H1 (cell line): ENCODE results near the gene LDB1. TPM values are rescaled to one million over a fixed set of nuclear protein-coding genes. Genes with fewer than 3 reads are reported as not detected.

Experiments used
- CTCF ChIA-PET: fragments of 300-600 bp; sonication (Branson Sonifier 250); formaldehyde crosslinking; loops from one replicate; lab custom pipeline; 2021; ENCODE audit not compliant: partially characterized antibody; lab: Charles Lee
- POLR2A ChIA-PET: fragments of 300-600 bp; sonication (Branson Sonifier 250); formaldehyde crosslinking; loops from one replicate; lab custom pipeline; 2021; ENCODE audit warnings: inconsistent platforms; ENCODE audit not compliant: partially characterized antibody; lab: Charles Lee
- DNase-seq, 2 experiments: peaks; one replicate each; pipeline versions ENCODE4 v3.0.0 to v3.0.0-alpha.2; 2010 to 2022; ENCODE audit warnings: low spot score in 2 of 2, low read depth in 1 of 2, mixed read lengths in 1 of 2
- FAIRE-seq: peaks from 2 replicates; lab custom pipeline; 2011; peaks lifted over from hg19 to GRCh38; lab: Jason Lieb, UNC
- H2AFZ ChIP-seq: 2 replicates; pipeline ENCODE4 v1.8.1; 2012; ENCODE audit warnings: low read length, inconsistent platforms
- H2AK5ac ChIP-seq: 2 replicates; pipeline ENCODE4 v1.6.1; 2013; ENCODE audit warnings: low read depth, low read length
- H2BK120ac ChIP-seq: replicated peaks from 2 replicates; pipeline ENCODE3; 2013; ENCODE audit warnings: low read depth, low read length, inconsistent platforms
- H2BK12ac ChIP-seq: 2 replicates; pipeline ENCODE4 v1.6.1; 2013; ENCODE audit warnings: low read depth, low read length
- H2BK15ac ChIP-seq: 2 replicates; pipeline ENCODE4 v1.6.1; 2013; ENCODE audit warnings: low read length
- H2BK20ac ChIP-seq: 2 replicates; pipeline ENCODE4 v1.6.1; 2013; ENCODE audit warnings: low read length
- H2BK5ac ChIP-seq: 2 replicates; pipeline ENCODE4 v1.6.1; 2013; ENCODE audit warnings: low read depth, low read length
- H3K14ac ChIP-seq: 2 replicates; pipeline ENCODE4 v1.6.1; 2013; ENCODE audit warnings: inconsistent platforms; ENCODE audit not compliant: insufficient read length
- H3K18ac ChIP-seq: 2 replicates; pipeline ENCODE4 v1.6.1; 2013; ENCODE audit warnings: low read length; ENCODE audit errors: extremely low read depth
- H3K23ac ChIP-seq: 2 replicates; pipeline ENCODE4 v1.6.1; 2013; ENCODE audit warnings: inconsistent platforms; ENCODE audit not compliant: insufficient read length
- H3K23me2 ChIP-seq: 2 replicates; pipeline ENCODE4 v1.6.1; 2013; ENCODE audit warnings: low read depth, low read length
- H3K27ac ChIP-seq: 2 replicates; pipeline ENCODE4 v1.6.1; 2011; ENCODE audit warnings: low read depth, low read length, inconsistent platforms
- H3K27me3 ChIP-seq, 4 experiments: replicated peaks in 1 of 4; 1 replicate in 1 of 4; 2 replicates in 3 of 4; pipeline versions ENCODE4 v1.6.1 to v1.8.1; 2011 to 2013; ENCODE audit warnings: low read length in 3 of 4, mild to moderate bottlenecking in 3 of 4, inconsistent platforms in 2 of 4, mixed read lengths in 2 of 4, moderate library complexity in 1 of 4; ENCODE audit not compliant: control insufficient read depth in 3 of 4, insufficient read depth in 3 of 4; ENCODE audit errors: extremely low read depth in 1 of 4
- H3K36me3 ChIP-seq, 4 experiments: 2 replicates each; pipeline versions ENCODE4 v1.6.1 to v1.8.1; 2011 to 2013; ENCODE audit warnings: mild to moderate bottlenecking in 4 of 4, low read length in 3 of 4, moderate library complexity in 2 of 4, control low read depth in 1 of 4, inconsistent platforms in 1 of 4; ENCODE audit not compliant: insufficient read depth in 4 of 4, control insufficient read depth in 2 of 4
- H3K4ac ChIP-seq: replicated peaks from 2 replicates; pipeline ENCODE3; 2013; ENCODE audit warnings: low read length, low read depth, mixed read lengths, inconsistent platforms; ENCODE audit not compliant: insufficient read length
- H3K4me1 ChIP-seq, 4 experiments: replicated peaks in 1 of 4; 1 replicate in 1 of 4; 2 replicates in 3 of 4; pipeline versions ENCODE4 v1.6.1 to v1.8.1; 2011 to 2013; ENCODE audit warnings: low read length in 3 of 4, inconsistent platforms in 2 of 4, mixed read lengths in 1 of 4; ENCODE audit not compliant: insufficient read depth in 4 of 4, control insufficient read depth in 3 of 4
- H3K4me2 ChIP-seq, 2 experiments: 2 replicates each; pipeline versions ENCODE4 v1.6.1 to v1.8.1; 2011 to 2013; ENCODE audit warnings: low read depth in 2 of 2, low read length in 2 of 2, control low read depth in 1 of 2, inconsistent platforms in 1 of 2, mild to moderate bottlenecking in 1 of 2; ENCODE audit not compliant: insufficient read depth in 1 of 2
- H3K4me3 ChIP-seq, 4 experiments: fragments of 200-600, 300-600 bp in 1 of 4; sonication (generic), shearing (Covaris generic), sonication (Bioruptor Twin) in 1 of 4; 2 replicates each; pipeline versions ENCODE4 v1.5.1 to v1.8.1; 2011 to 2016; ENCODE audit warnings: low read length in 4 of 4, low read depth in 3 of 4, control low read depth in 2 of 4, inconsistent platforms in 2 of 4, mild to moderate bottlenecking in 2 of 4, mixed read lengths in 1 of 4, moderate library complexity in 1 of 4; ENCODE audit not compliant: insufficient read depth in 2 of 4; ENCODE audit errors: extremely low read depth in 1 of 4
- H3K56ac ChIP-seq: replicated peaks from 2 replicates; pipeline ENCODE3; 2013; ENCODE audit warnings: low read depth, mild to moderate bottlenecking, mixed read lengths, low read length, inconsistent platforms; ENCODE audit not compliant: insufficient read length
- H3K79me1 ChIP-seq: 2 replicates; pipeline ENCODE4 v1.6.1; 2013; ENCODE audit warnings: low read depth, low read length, control low read depth
- H3K79me2 ChIP-seq, 2 experiments: 2 replicates each; pipeline versions ENCODE4 v1.6.1 to v1.8.1; 2012 to 2013; ENCODE audit warnings: low read length in 2 of 2, mild to moderate bottlenecking in 2 of 2, inconsistent platforms in 1 of 2; ENCODE audit not compliant: insufficient read depth in 2 of 2, control insufficient read depth in 1 of 2
- H3K9ac ChIP-seq, 4 experiments: replicated peaks in 1 of 4; 1 replicate in 1 of 4; 2 replicates in 3 of 4; pipeline versions ENCODE4 v1.6.1 to v1.8.1; 2011 to 2013; ENCODE audit warnings: low read depth in 3 of 4, low read length in 3 of 4, control low read depth in 2 of 4, mild to moderate bottlenecking in 2 of 4, moderate library complexity in 2 of 4, inconsistent platforms in 1 of 4; ENCODE audit errors: extremely low read depth in 1 of 4
- H3K9me3 ChIP-seq, 2 experiments: 2 replicates each; pipeline versions ENCODE4 v1.6.1 to v1.8.1; 2012 to 2013; ENCODE audit warnings: mild to moderate bottlenecking in 2 of 2, moderate library complexity in 2 of 2, control low read depth in 1 of 2, inconsistent platforms in 1 of 2, low read depth in 1 of 2, low read length in 1 of 2, mixed read lengths in 1 of 2; ENCODE audit not compliant: insufficient read depth in 2 of 2
- H4K20me1 ChIP-seq, 2 experiments: replicated peaks in 1 of 2; 2 replicates each; pipeline versions ENCODE3 to v1.8.1; 2011 to 2013; ENCODE audit warnings: inconsistent platforms in 2 of 2, low read length in 2 of 2, mild to moderate bottlenecking in 1 of 2; ENCODE audit not compliant: insufficient read depth in 2 of 2, control insufficient read depth in 1 of 2
- H4K5ac ChIP-seq: 2 replicates; pipeline ENCODE4 v1.6.1; 2013; ENCODE audit warnings: low read length, low read depth, mixed read lengths, inconsistent platforms; ENCODE audit not compliant: insufficient read length
- H4K8ac ChIP-seq: 2 replicates; pipeline ENCODE4 v1.8.0; 2013; ENCODE audit warnings: mild to moderate bottlenecking, moderate library complexity, low read length, inconsistent platforms; ENCODE audit not compliant: insufficient read depth; ENCODE audit errors: extremely low read depth
- H4K91ac ChIP-seq: replicated peaks from 2 replicates; pipeline ENCODE3; 2013; ENCODE audit warnings: low read length, mixed read lengths, inconsistent platforms; ENCODE audit not compliant: insufficient read length
- BCL11A ChIP-seq, 2 experiments: IDR thresholded peaks; one replicate each; pipeline ENCODE4 v1.6.1; 2011; ENCODE audit warnings: low read depth in 2 of 2, low read length in 2 of 2, mild to moderate bottlenecking in 2 of 2
- CBX5 ChIP-seq: fragments of 300-800, 300-1000 bp; sonication (generic); IDR thresholded peaks from 2 replicates; pipeline ENCODE4 v1.7.1; 2016; ENCODE audit warnings: antibody characterized with exemption, low read length, low read depth
- CHD1 ChIP-seq: IDR thresholded peaks from 2 replicates; pipeline ENCODE4 v1.6.1; 2012; ENCODE audit warnings: low read depth, low read length, improper control_type of control experiment
- CHD2 ChIP-seq: IDR thresholded peaks from 2 replicates; pipeline ENCODE4 v1.6.1; 2012; ENCODE audit warnings: low read length, improper control_type of control experiment
- CREB1 ChIP-seq: IDR thresholded peaks from 2 replicates; pipeline ENCODE4 v1.6.1; 2012; ENCODE audit warnings: inconsistent platforms
- EZH2 ChIP-seq: fragments of 200-600 bp; sonication (generic); IDR thresholded peaks from 2 replicates; pipeline ENCODE4 v1.7.1; 2012; ENCODE audit warnings: low read depth, mild to moderate bottlenecking, moderate library complexity, low read length, inconsistent platforms; ENCODE audit not compliant: severe bottlenecking
- GTF2F1 ChIP-seq: IDR thresholded peaks from 2 replicates; pipeline ENCODE4 v1.6.1; 2012; ENCODE audit warnings: low read depth, low read length, improper control_type of control experiment, borderline replicate concordance
- KDM5A ChIP-seq: fragments of 200-600 bp; IDR thresholded peaks from 2 replicates; pipeline ENCODE4 v1.7.1; 2012; ENCODE audit warnings: mild to moderate bottlenecking, low read length, inconsistent platforms, mixed read lengths
- POU5F1 ChIP-seq: IDR thresholded peaks from 2 replicates; pipeline ENCODE4 v1.6.1; 2011; ENCODE audit warnings: low read depth, mild to moderate bottlenecking, low read length, moderate library complexity
- SIRT6 ChIP-seq: IDR thresholded peaks from one replicate; pipeline ENCODE4 v1.7.1; 2012; ENCODE audit warnings: low read length, inconsistent platforms
- TAF7 ChIP-seq: optimal IDR thresholded peaks from 2 replicates; pipeline ENCODE3; 2011; ENCODE audit warnings: low read depth, mild to moderate bottlenecking, inconsistent platforms, low read length, moderate library complexity, borderline replicate concordance
- YY1 ChIP-seq: IDR thresholded peaks from 2 replicates; pipeline ENCODE4 v1.6.1; 2011; ENCODE audit warnings: low read depth, mild to moderate bottlenecking, low read length
- WGBS, 2 experiments: shearing (Covaris generic) in 1 of 2; methylation state at CpG; one replicate each; pipeline versions ENCODE4 v1.1.6 to v1.1.7; 2013 to 2015; ENCODE audit warnings: low lambda C conversion rate in 2 of 2, mixed read lengths in 2 of 2, inconsistent platforms in 1 of 2, low coverage in 1 of 2, missing lambda C conversion rate in 1 of 2; ENCODE audit not compliant: insufficient replicate concordance in 2 of 2, insufficient coverage in 1 of 2, insufficient read length in 1 of 2; ENCODE audit errors: extremely low coverage in 1 of 2, missing lambda C conversion rate in 1 of 2; 5-methylcytosine and 5-hydroxymethylcytosine counted together
- polyA plus RNA-seq, 7 experiments: library from polyadenylated mRNA; depleted of rRNA in 3 of 7; stranded (reverse) in 5 of 7; unstranded in 2 of 7; fragments of >200 nt in 5 of 7; fragments of 200-250 nt in 2 of 7; gene quantifications; 1 replicate in 5 of 7; 2 replicates in 1 of 7; 4 replicates in 1 of 7; pipeline versions ENCODE4 v1.2.1 to v1.2.3, GENCODE V29; 2011 to 2013; ENCODE audit warnings: missing spikeins in 2 of 7, mixed read lengths in 2 of 7
- total RNA-seq: library from RNA; stranded (reverse); fragmentation: NEBNext Ultra II Directional; extraction: Animal tissue kit (Norgen Biotek cat#: 25700); gene quantifications from 2 replicates; pipeline ENCODE4 v1.2.1, GENCODE V29; 2021

LDB1 gene
- total and polyA plus RNA-seq, 2 of the 8 experiments (the other 6 are each of a cell fraction or from before 2014, with no cell fraction given), result 88.4 to 138 TPM

- DNase-seq (no peak), FAIRE-seq (no peak)
- Histone ChIP-seq H2BK20ac (no peak overlapping the region), H2AK5ac (no peak overlapping the region), H4K20me1 (peaks cover 12 to 17% of the 10 kb centered on the region in 2 experiments), H3K4me3 (no peak overlapping the region), H3K56ac (no peak overlapping the region), H2BK5ac (no peak overlapping the region), H3K36me3 (peaks cover 52 to 81% (median 69%) of the 10 kb centered on the region in 4 experiments), H3K27me3 (no peaks in the 10 kb centered on the region), H3K4ac (no peak overlapping the region), H4K91ac (no peak overlapping the region), H4K8ac (no peak overlapping the region), H3K9ac (no peak overlapping the region), H3K9me3 (no peaks in the 10 kb centered on the region), H4K5ac (no peak overlapping the region), H3K79me2 (peaks cover 16 to 33% of the 10 kb centered on the region in 2 experiments), H3K23ac (no peak overlapping the region), H2BK15ac (no peak overlapping the region), H3K79me1 (peaks cover 9% of the 10 kb centered on the region), H2BK12ac (no peak overlapping the region), H3K27ac (no peak overlapping the region), H3K4me2 (no peak overlapping the region), H3K4me1 (peaks cover 0 to 4% (median 0%) of the 10 kb centered on the region in 4 experiments; a peak in 1 of 7 replicates), H3K23me2 (no peaks in the 10 kb centered on the region), H3K18ac (no peak overlapping the region), H2BK120ac (no peak overlapping the region), H2AFZ (no peak overlapping the region), H3K14ac (no peak overlapping the region)
- ChIA-PET POLR2A (interaction anchor here (1.2 to 17.3 kb wide), 5 partner anchors 10 to 241 kb away, joined by 3 to 408 read pairs (median 4); partner anchors contain the start of gene NOLC1), CTCF (interaction anchor here (1.3 to 5.2 kb wide), 2 partner anchors 11 to 75 kb away, joined by 3 to 28 read pairs; no protein-coding TSS in a partner anchor)
- TF ChIP-seq GTF2F1 (no peak), SIRT6 (no peak), CBX5 (no peak), POU5F1 (no peak), BCL11A (IDR thresholded peaks at IDR 0.05; ENCODE audit: low read depth in 2 of 2, low read length in 2 of 2) (no peak), CREB1 (no peak), TAF7 (no peak), KDM5A (no peak), YY1 (no peak), CHD2 (no peak), EZH2 (no peak), CHD1 (no peak)
- WGBS, 2 experiments, result 85% methylated on average over 4 of the region's 5 CpGs; no CpG with 5 or more reads in 1 of the 2 experiments
Measured at GRCh38 chr10:102159051-102159597, 39.0 kb upstream of the LDB1 start.
